Amygdala (tissue), 56 donors: ENCODE measurements around the gene ST7L.
A peak's percentile ranks its signal among the peaks of the same experiment; 100 is the strongest.
"Not testable (repeated sequence)": the region's sequence is repeated elsewhere in the genome, so short reads cannot be mapped to it uniquely, and the experiment has no call there.

Experiments used
- DNase-seq, 56 donors: peaks; one replicate each; lab custom pipeline; 2025; lab: John Stamatoyannopoulos, UW

Gene ST7L

DNA sequence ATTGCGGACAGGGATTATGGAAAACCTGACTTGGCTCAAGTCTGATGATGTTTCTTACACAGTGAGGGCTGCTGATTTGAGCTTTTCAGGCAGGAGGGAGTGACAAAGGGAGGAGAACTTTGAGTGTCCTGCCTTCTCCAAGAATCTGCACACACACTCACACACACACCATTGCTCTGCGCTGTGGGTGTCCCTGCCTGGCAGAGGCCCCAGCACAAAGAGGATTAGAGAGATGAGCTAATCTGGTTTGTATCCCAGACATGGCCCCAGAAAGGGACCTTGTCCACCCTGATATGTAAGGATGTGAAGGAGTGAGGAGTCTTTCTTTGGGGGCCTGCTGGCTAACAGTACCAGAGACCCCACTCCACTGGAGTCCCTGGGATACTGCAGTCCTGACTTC is 116.1 kb downstream of the ST7L start:
- no peak for DNase-seq

DNA sequence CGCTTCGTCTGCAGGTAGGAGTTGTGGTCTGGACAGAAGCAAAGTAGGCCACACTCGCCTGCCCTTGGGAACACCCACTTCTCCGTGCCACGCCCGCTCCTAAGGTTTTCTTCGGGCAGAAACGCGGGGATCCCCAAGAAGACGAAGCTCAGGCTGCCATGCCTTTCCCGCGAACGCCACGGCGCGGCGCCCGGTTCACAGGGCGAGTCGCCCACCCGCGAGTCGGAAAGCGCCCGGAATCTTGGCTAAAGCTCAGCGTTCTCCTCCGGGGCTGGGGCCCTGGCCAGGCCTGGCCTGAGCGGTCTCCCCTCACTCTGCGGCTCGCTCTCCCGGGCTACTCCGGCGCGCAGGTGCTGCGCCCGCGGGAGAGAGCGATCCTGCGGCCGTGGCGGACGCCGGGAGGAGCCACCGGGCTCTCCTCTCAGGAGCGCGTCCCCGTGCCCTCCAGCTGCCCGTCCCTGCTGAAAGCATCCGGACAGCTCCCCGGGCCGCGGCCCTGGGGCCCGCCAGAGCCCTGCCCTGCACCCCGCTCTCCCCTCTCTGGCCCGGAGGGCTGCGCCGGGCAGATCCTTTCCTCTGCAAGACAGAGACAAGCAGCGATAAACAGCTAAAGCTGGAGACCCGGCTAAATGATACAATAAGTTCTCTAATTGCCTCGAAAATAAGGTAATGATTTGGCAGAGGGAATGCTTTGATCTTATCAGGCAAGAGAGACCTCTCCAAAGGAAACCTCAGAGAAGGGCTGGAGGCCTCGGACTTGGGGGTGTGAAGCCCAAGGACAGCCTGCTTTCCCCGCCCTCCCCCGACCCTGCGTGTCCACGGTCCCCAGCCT is 116.9 kb downstream of the ST7L start:
- peak in 49 of 56 donors; percentile 18 to 80 (median 53) for DNase-seq

DNA sequence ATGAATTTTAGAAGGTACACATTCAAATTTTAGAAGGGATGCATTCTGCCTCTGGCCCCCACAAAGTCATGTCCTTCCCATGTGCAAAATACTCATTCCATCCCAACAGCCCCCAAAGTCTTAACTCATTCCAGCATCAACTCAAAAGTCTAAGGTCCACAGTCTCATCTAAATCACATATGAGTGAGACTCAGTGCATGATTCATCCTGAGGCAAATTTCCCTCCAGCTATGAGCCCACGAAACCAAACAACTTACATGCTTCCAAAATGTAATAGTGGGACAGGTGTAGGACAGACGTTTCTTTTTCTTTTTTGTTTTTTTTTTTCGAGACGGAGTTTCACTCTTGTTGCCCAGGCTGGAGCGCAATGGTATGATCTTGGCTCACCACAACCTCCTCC is 122.7 kb downstream of the ST7L start:
- DNase-seq, result no peak

GRCh38 chr1:112493351-112493750 is 125.6 kb downstream of the ST7L start:
- DNase-seq, result no peak

GRCh38 chr1:112492076-112492475 is 126.9 kb downstream of the ST7L start:
- DNase-seq, result no peak

- no peak for DNase-seq
Observed at GRCh38 chr1:112488141-112488540, 130.8 kb downstream of the ST7L start.

DNA sequence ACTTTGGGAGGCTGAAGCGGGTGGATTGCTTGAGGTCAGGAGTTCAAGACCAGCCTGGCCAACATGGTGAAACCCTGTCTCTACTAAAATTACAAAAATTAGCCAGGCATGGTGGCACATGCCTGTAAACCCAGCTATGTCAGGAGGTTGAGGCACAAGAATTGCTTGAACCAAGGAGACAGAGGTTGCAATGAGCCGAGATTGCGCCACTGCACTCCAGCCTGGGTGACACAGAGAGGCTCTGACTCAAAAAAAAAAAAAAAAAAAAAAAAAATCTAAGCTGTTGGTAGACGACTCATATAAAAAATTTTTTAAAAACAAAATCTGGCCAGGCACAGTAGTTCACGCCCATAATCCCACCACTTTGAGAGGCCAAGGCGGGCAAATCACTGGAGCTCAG is 131.3 kb downstream of the ST7L start:
- not testable (repeated sequence) for DNase-seq

- not testable (repeated sequence) for DNase-seq
Observed at GRCh38 chr1:112486063-112486462, 132.9 kb downstream of the ST7L start.

DNA sequence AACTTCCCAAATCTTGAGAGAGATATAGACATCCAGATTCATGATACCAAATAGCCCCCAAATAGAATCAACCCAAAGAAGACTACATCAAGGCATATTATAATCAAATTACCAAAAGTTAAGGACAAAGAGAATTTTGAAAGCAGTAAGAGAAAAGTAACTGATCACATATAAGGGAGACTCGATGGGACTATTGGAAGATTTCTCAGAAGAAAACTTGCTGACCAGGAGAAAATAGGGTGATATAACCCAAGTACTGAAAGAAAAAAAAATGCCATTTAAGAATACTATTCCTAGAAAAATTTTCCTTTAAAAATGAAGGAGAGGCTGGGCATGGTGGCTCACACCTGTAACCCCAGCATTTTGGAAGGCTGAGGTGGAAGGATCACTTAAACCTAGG is 140.6 kb downstream of the ST7L start:
- DNase-seq, result no peak

DNA sequence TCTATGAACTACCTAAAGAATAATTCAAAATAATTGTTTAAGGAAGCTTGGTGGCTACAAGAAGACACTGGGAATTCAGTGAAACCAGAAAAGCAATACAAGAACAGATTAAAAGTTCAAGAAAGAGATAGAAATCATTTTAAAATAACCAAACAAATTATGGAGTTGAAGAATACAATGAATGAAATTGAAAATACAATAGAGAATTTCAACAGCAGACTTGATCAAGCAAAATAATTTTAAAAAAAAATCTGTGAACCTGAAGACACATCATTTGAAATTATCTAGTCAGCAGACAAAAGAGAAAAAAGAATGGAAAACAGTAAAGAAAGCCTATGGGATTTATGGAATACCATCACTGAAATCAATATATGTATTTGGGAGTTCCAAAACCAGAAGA is 141.4 kb downstream of the ST7L start:
- DNase-seq, result no peak
